Nephron progenitor cell (in vitro differentiated cells): ENCODE measurements around the gene OLFM4.

Experiments
- DNase-seq: peaks from one replicate; pipeline ENCODE4 v3.0.0; 2021
- H3K27ac Mint-ChIP-seq: 2 replicates; pipeline ENCODE4 v1.8.0; 2021; ENCODE audit warnings: mild to moderate bottlenecking, moderate library complexity, mixed read lengths
- H3K27me3 Mint-ChIP-seq: 2 replicates; pipeline ENCODE4 v1.8.0; 2021; ENCODE audit warnings: mild to moderate bottlenecking, low read depth, mixed read lengths; ENCODE audit not compliant: poor library complexity
- H3K36me3 Mint-ChIP-seq: 2 replicates; pipeline ENCODE4 v1.8.0; 2021; ENCODE audit warnings: low read depth, mixed read lengths
- H3K4me1 Mint-ChIP-seq: 2 replicates; pipeline ENCODE4 v1.8.0; 2021; ENCODE audit warnings: mixed read lengths
- H3K4me3 Mint-ChIP-seq: 2 replicates; pipeline ENCODE4 v1.8.0; 2021; ENCODE audit warnings: mild to moderate bottlenecking, moderate library complexity, mixed read lengths
- H3K9me3 Mint-ChIP-seq: 2 replicates; pipeline ENCODE4 v1.8.0; 2021; ENCODE audit warnings: mild to moderate bottlenecking, moderate library complexity, mixed read lengths
- TF ChIP-seq, protein P1 (sequence below): fragments of 200-600 bp; sonication (generic); IDR thresholded peaks from 2 replicates; pipeline ENCODE4 v1.5.0; 2021; ENCODE audit warnings: antibody characterized with exemption

Gene OLFM4

DNA sequence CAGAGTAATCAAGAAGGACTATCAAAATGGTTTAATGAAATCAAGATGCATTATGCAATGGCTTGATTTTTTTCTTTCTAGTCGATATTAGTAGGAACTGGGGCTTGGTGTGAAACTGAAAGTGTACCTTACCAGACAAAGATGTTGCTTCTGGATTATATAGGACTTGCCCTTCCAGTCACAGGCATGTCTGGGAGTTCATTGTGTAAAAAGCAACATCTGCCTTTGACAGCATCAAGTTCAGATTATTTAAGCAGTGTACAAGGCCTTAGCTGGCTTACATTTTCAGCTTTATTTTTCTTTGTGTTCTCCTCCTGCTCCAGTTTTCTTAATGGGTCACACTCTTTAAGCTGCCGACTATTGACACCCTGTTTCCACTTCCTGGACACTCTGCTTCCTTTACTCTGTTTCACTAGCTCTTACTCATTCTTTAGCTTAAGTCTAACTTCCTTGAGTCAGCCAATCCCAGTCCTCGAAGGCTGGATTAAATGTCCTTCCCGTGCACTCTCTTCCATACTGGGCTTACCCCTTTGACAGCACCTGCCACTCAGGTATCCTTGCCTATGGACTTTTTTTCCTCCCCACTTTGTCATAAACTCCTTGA is 29.4 kb upstream of the OLFM4 start:
- DNase-seq: no peak
- H3K9me3 Mint-ChIP-seq: peaks cover 7% of the 10 kb centered on the region
- no peak overlapping the region for H3K4me3 Mint-ChIP-seq
- H3K27ac Mint-ChIP-seq: no peak overlapping the region
- TF ChIP-seq, protein P1, sequence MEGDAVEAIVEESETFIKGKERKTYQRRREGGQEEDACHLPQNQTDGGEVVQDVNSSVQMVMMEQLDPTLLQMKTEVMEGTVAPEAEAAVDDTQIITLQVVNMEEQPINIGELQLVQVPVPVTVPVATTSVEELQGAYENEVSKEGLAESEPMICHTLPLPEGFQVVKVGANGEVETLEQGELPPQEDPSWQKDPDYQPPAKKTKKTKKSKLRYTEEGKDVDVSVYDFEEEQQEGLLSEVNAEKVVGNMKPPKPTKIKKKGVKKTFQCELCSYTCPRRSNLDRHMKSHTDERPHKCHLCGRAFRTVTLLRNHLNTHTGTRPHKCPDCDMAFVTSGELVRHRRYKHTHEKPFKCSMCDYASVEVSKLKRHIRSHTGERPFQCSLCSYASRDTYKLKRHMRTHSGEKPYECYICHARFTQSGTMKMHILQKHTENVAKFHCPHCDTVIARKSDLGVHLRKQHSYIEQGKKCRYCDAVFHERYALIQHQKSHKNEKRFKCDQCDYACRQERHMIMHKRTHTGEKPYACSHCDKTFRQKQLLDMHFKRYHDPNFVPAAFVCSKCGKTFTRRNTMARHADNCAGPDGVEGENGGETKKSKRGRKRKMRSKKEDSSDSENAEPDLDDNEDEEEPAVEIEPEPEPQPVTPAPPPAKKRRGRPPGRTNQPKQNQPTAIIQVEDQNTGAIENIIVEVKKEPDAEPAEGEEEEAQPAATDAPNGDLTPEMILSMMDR: no peak
- H3K27me3 Mint-ChIP-seq: no peaks in the 10 kb centered on the region
- H3K4me1 Mint-ChIP-seq: peaks cover 7% of the 10 kb centered on the region
- no peaks in the 10 kb centered on the region for H3K36me3 Mint-ChIP-seq

- Mint-ChIP-seq H3K27ac (no peak overlapping the region), H3K36me3 (no peaks in the 10 kb centered on the region), H3K27me3 (peaks cover 4% of the 10 kb centered on the region), H3K9me3 (peaks cover 7% of the 10 kb centered on the region), H3K4me3 (no peak overlapping the region), H3K4me1 (peaks cover 12% of the 10 kb centered on the region)
- TF ChIP-seq, protein P1: no peak
- DNase-seq: no peak
These were observed 27.0 kb upstream of the OLFM4 start for GRCh38 chr13:53001444-53002225.

- peaks cover 7% of the 10 kb centered on the region for H3K27me3 Mint-ChIP-seq
- peaks cover 19% of the 10 kb centered on the region for H3K4me1 Mint-ChIP-seq
- no peak overlapping the region for H3K4me3 Mint-ChIP-seq
- H3K36me3 Mint-ChIP-seq: no peaks in the 10 kb centered on the region
- H3K27ac Mint-ChIP-seq: no peak overlapping the region
- H3K9me3 Mint-ChIP-seq: peaks cover 7% of the 10 kb centered on the region
- TF ChIP-seq, protein P1: no peak
- no peak for DNase-seq
These were observed 24.0 kb upstream of the OLFM4 start for GRCh38 chr13:53004573-53004972.

- no peak overlapping the region for H3K4me3 Mint-ChIP-seq
- H3K27ac Mint-ChIP-seq: peak overlapping the region; percentile 21
- H3K4me1 Mint-ChIP-seq: peaks cover 19% of the 10 kb centered on the region
- no peaks in the 10 kb centered on the region for H3K36me3 Mint-ChIP-seq
- no peaks in the 10 kb centered on the region for H3K9me3 Mint-ChIP-seq
- DNase-seq: peak; percentile 10
- H3K27me3 Mint-ChIP-seq: peaks cover 7% of the 10 kb centered on the region
- TF ChIP-seq, protein P1: no peak
These were observed 23.0 kb upstream of the OLFM4 start for GRCh38 chr13:53005626-53006025.

DNA sequence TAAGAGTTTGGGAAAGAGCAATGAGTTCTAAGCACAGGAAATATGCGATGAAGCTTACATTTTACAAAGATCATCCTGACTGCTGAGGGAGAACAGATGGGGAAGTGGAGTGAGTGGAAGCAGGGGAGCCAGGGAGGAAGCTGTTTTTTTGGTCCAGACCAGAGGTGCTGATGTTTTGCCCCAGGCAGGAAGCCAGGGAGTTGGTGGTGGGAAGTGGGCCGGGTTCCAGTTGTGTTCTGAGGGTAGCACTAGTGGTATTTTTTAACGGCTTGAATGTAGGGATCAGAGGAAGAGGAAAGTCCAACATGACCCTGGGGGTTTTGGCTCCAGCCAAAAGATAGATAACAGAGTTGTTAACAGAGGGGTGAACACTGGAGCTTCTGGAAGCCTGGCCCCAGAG is 20.7 kb upstream of the OLFM4 start:
- TF ChIP-seq, protein P1: no peak
- H3K27me3 Mint-ChIP-seq: peaks cover 7% of the 10 kb centered on the region
- no peaks in the 10 kb centered on the region for H3K36me3 Mint-ChIP-seq
- H3K9me3 Mint-ChIP-seq: no peaks in the 10 kb centered on the region
- peak overlapping the region; percentile 8 for H3K27ac Mint-ChIP-seq
- DNase-seq: no peak
- H3K4me1 Mint-ChIP-seq: peaks cover 24% of the 10 kb centered on the region
- H3K4me3 Mint-ChIP-seq: no peak overlapping the region
